Measurements from ENCODE around the gene MMP17. TPM values are rescaled to one million over a fixed set of nuclear protein-coding genes. Genes with fewer than 3 reads are reported as not detected.

Gene MMP17
- total RNA-seq, 3 donors from 2014 or later: 2.9 to 18.6 (median 4.7) TPM

DNA sequence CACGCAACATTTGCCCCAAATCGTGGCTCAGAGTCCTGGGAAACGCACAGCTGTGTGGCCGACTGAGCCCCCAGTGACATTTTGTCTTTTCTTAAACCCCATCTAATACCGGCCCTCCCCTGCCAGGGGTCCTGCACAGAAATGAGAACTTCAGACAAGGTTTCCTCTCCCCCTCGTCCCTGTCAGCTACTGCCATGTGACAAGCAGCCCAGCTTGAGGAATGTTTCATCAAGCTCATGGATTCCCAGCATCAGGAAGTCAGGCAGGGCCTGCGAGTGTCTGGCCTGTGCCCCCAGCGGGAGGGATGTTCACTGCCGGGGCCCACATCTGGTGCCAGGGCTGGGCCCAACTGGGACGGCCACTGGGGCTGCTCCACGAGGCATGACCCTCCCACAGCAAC lies 15.9 kb downstream of the MMP17 start:
- no peak for DNase-seq (ENCODE audit: low spot score in 2 of 2)
- no peaks in the 10 kb centered on the region for H3K27me3 ChIP-seq
- H3K27ac ChIP-seq: no peak overlapping the region
- H3K4me3 ChIP-seq: no peak overlapping the region
- TF ChIP-seq POLR2A (IDR thresholded peaks at IDR 0.05): no peak
- no peak for TF ChIP-seq POLR2AphosphoS5 (IDR thresholded peaks at IDR 0.05)
- H3K36me3 ChIP-seq: no peaks in the 10 kb centered on the region
- H3K4me1 ChIP-seq: no peaks in the 10 kb centered on the region
- intact Hi-C loops (cut with DNase I; ENCODE audit: low total_unique reads): no loop called here
- H3K9me3 ChIP-seq: no peaks in the 10 kb centered on the region

DNA sequence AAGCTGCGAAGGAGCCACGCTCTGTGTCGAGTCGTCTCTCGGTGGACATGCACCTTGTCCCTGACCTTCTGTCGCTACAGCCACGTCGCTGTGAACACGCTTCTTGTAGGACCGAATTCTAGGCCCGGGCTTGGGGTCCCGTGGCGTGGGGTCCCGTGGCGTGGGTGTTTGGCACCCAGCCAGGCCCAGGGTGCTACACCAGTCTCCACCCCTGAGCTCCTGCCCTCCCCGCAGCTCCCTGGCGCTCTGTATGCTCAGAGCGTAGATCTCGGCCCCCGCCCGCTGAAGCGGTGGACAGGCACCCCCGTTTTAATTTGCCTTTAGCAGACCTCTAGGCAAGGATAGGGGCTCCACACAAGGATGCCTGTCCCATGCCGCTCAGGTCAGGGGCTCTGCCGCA lies 16.5 kb downstream of the MMP17 start:
- Histone ChIP-seq H3K27me3 (no peaks in the 10 kb centered on the region), H3K27ac (no peak overlapping the region), H3K4me1 (no peaks in the 10 kb centered on the region), H3K4me3 (no peak overlapping the region), H3K36me3 (no peaks in the 10 kb centered on the region), H3K9me3 (no peaks in the 10 kb centered on the region)
- no peak for DNase-seq (ENCODE audit: low spot score in 2 of 2)
- TF ChIP-seq POLR2A (IDR thresholded peaks at IDR 0.05): no peak
- TF ChIP-seq, protein P1, sequence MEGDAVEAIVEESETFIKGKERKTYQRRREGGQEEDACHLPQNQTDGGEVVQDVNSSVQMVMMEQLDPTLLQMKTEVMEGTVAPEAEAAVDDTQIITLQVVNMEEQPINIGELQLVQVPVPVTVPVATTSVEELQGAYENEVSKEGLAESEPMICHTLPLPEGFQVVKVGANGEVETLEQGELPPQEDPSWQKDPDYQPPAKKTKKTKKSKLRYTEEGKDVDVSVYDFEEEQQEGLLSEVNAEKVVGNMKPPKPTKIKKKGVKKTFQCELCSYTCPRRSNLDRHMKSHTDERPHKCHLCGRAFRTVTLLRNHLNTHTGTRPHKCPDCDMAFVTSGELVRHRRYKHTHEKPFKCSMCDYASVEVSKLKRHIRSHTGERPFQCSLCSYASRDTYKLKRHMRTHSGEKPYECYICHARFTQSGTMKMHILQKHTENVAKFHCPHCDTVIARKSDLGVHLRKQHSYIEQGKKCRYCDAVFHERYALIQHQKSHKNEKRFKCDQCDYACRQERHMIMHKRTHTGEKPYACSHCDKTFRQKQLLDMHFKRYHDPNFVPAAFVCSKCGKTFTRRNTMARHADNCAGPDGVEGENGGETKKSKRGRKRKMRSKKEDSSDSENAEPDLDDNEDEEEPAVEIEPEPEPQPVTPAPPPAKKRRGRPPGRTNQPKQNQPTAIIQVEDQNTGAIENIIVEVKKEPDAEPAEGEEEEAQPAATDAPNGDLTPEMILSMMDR (IDR thresholded peaks at IDR 0.05): no peak
- no peak for TF ChIP-seq POLR2AphosphoS5 (IDR thresholded peaks at IDR 0.05)
- intact Hi-C loops (cut with DNase I; ENCODE audit: low total_unique reads): no loop called here

DNA sequence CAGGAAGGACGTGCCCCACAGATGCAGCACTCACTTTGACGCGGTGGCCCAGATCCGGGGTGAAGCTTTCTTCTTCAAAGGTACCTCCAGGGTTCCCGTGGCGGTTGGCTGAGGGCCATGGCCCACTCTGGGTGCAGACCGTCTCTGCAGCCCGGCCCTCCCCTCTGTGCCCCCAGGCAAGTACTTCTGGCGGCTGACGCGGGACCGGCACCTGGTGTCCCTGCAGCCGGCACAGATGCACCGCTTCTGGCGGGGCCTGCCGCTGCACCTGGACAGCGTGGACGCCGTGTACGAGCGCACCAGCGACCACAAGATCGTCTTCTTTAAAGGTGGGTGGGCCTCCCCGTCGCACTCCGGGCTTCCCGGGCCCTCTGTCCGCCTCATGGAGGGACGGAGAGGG lies 16.9 kb downstream of the MMP17 start:
- TF ChIP-seq POLR2A (IDR thresholded peaks at IDR 0.05) (no peak), POLR2AphosphoS5 (IDR thresholded peaks at IDR 0.05) (no peak)
- TF ChIP-seq, protein P1 (IDR thresholded peaks at IDR 0.05): no peak
- H3K4me3 ChIP-seq: no peak overlapping the region
- H3K36me3 ChIP-seq: no peaks in the 10 kb centered on the region
- H3K27ac ChIP-seq: no peak overlapping the region
- H3K4me1 ChIP-seq: no peaks in the 10 kb centered on the region
- H3K27me3 ChIP-seq: no peaks in the 10 kb centered on the region
- H3K9me3 ChIP-seq: no peaks in the 10 kb centered on the region
- DNase-seq (ENCODE audit: low spot score in 2 of 2): no peak
- intact Hi-C loops (cut with DNase I; ENCODE audit: low total_unique reads): no loop called here

DNA sequence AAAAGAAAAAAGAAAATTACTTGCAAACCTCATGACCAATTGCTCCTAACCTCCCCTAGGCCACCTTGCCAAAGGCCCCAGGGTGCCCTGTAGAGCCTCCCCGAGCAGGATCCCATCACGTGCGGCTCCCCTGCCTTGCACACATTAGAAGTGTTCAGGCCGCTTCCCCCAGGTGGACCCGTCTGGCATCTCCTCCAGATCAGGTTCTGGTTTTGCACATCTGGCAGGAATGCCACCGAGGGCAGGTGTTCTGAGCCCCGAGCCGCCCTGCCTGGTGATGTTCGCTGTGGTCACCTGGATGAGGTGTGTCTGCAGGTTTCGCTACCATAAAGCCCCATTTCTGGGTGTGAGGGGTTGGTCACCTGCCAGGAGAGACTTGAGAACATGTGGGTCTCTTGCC lies 19.3 kb downstream of the MMP17 start:
- Histone ChIP-seq H3K9me3 (no peaks in the 10 kb centered on the region), H3K27ac (no peak overlapping the region), H3K36me3 (no peaks in the 10 kb centered on the region), H3K27me3 (peaks cover 0 to under 1% of the 10 kb centered on the region in 2 donors), H3K4me3 (no peak overlapping the region), H3K4me1 (no peaks in the 10 kb centered on the region)
- TF ChIP-seq, protein P1 (IDR thresholded peaks at IDR 0.05): no peak
- no peak for TF ChIP-seq POLR2A (IDR thresholded peaks at IDR 0.05)
- no peak for TF ChIP-seq POLR2AphosphoS5 (IDR thresholded peaks at IDR 0.05)
- intact Hi-C loops (cut with DNase I; ENCODE audit: low total_unique reads): no loop called here
- no peak for DNase-seq (ENCODE audit: low spot score in 2 of 2)

DNA sequence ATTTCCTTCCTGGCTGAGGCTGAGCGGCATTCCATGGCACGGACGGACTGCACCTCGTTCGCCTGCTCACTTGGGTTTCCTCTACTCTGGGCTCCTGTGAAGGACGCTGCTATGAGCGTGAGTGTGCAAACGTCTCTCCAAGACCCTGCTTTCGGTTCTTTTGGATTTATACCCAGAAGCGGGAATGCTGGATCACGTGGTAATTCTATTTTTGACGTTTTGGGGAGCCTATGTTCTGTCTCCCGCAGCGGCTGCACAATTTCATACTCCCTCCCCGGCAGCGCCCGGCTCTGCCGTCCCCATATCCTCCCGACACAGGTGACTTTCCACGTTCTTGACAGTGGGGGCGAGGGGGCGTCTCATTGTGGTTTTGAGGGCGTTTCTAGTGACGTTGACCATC lies 20.6 kb downstream of the MMP17 start:
- H3K4me3 ChIP-seq: no peak overlapping the region
- no peaks in the 10 kb centered on the region for H3K36me3 ChIP-seq
- TF ChIP-seq POLR2A (IDR thresholded peaks at IDR 0.05) (no peak), POLR2AphosphoS5 (IDR thresholded peaks at IDR 0.05) (no peak)
- TF ChIP-seq, protein P1 (IDR thresholded peaks at IDR 0.05): no peak
- no peaks in the 10 kb centered on the region for H3K4me1 ChIP-seq
- peaks cover 0 to 3% of the 10 kb centered on the region in 2 donors for H3K27me3 ChIP-seq
- intact Hi-C loops (cut with DNase I; ENCODE audit: low total_unique reads): no loop called here
- no peaks in the 10 kb centered on the region for H3K9me3 ChIP-seq
- no peak for DNase-seq (ENCODE audit: low spot score in 2 of 2)
- H3K27ac ChIP-seq: no peak overlapping the region

All from breast epithelium (tissue), 4 donors.